Stomach (tissue), 4 donors: ENCODE measurements around the gene IAPP.

Source experiments
- CTCF ChIP-seq, 7 experiments: fragments of 450-650 bp in 4 of 7; fragments of 200-600 bp in 3 of 7; sonication (generic) in 3 of 7; IDR thresholded peaks; one replicate each; pipeline ENCODE4 v1.5.1; 2016 to 2019; ENCODE audit warnings: antibody characterized with exemption in 7 of 7, control low read depth in 2 of 7, mild to moderate bottlenecking in 1 of 7
- POLR2A ChIP-seq, 4 donors: fragments of 450-650 bp; IDR thresholded peaks; one replicate each; pipeline ENCODE4 v1.6.1; 2016; ENCODE audit warnings: antibody characterized with exemption in 4 of 4, control low read depth in 2 of 4, mild to moderate bottlenecking in 1 of 4, moderate library complexity in 1 of 4
- POLR2AphosphoS5 ChIP-seq, 3 donors: sonication (generic); formaldehyde crosslinking; IDR thresholded peaks; one replicate each; pipeline ENCODE4 v1.6.1; 2016; ENCODE audit warnings: antibody characterized with exemption in 3 of 3

GRCh38 chr12:21339921-21340320, 32.8 kb upstream of the IAPP start:
- no peak for TF ChIP-seq CTCF (IDR thresholded peaks at IDR 0.05)
- no peak for TF ChIP-seq POLR2AphosphoS5 (IDR thresholded peaks at IDR 0.05)
- no peak for TF ChIP-seq POLR2A (IDR thresholded peaks at IDR 0.05)
